ENCODE results near the gene FBXO22.
"Not testable (repeated sequence)": the region's sequence is repeated elsewhere in the genome, so short reads cannot be mapped to it uniquely, and the experiment has no call there.

The FBXO22 gene

DNA sequence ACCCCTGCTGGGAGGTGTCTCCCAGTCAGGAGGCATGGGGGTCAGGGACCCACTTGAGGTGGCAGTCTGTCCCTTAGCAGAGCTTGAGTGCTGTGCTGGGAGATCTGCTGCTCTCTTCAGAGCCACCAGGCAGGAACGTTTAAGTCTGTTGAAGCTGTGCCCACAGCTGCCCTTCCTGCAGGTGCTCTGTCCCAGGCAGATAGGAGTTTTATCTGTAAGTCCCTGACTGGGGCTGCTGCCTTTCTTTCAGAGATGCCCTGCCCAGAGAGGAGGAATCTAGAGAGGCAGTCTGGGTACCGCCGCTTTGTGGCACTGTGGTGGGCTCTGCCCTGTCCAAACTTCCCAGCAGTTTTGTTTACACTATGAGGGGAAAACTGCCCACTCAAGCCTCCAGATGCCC is 73.1 kb downstream of the FBXO22 start:
- DNase-seq (ENCODE audit: low read depth, low spot score): not testable (repeated sequence)

DNA sequence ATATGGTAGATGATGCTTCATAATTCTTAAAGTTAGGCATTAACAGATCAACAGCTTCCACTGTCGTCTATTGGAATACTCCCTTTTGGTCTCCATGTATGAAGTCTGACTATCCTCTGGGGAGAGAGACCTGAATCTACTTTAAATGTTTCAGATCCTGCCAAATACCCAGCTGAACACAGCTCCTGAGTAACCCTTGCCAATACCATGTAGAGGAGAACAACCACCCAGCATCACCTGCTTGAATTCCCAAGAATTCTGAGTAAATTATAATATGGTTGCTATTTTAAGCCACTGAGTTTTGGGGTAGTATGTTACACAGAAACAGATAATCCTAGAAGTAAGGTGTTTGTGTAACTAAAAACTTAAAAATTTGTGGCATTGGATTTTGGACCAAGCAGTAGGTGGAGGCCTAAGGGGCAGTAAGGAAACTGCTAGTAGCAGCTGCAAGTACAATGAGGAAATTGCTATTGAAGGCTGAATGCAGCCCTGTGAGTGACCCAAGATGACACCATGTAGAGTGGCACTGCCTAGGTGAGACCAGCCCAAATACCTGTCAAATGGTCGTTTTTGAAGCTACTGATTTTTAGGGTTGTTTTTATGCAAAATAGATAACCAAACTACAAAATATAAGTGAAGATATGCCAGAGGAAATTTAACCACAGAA is 77.6 kb downstream of the FBXO22 start:
- DNase-seq (ENCODE audit: low read depth, low spot score): no peak

DNA sequence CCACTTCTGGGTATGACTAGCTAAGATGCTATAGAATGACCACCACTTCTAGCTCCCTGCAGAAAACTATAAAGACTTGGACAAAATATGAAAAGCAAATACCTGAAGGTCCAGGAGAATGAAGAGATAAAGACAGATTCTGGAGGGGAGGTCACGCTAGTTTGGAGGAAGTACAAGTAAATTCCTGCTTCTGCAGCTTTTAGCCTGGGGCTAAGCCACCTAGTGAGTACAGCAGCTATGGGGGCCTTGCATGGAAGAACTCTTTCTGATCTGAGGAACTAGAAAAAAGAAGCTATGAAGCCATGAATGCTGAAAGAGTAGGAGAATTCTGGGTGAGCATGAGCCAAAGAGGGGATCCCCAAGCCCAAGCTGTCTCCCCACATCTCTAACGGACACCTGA is 78.8 kb downstream of the FBXO22 start:
- DNase-seq (ENCODE audit: low read depth, low spot score): no peak

DNA sequence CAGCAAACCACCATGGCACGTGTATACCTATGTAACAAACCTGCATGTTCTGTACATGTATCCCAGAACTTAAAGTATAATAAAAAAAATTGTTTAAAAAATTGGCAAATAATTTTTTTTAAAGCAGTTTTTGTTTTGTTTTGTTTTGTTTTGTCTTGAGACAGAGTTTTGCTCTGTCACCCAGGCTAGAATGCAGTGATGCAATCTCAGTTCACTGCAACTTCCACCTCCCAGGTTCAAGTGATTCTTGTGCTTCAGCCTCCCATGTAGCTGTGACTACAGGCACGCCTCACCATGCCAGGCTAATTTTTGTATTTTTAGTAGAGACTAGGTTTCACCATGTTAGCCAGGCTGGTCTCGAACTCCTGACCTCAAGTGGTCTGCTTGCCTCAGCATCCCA is 81.0 kb downstream of the FBXO22 start:
- DNase-seq (ENCODE audit: low read depth, low spot score): not testable (repeated sequence)

DNA sequence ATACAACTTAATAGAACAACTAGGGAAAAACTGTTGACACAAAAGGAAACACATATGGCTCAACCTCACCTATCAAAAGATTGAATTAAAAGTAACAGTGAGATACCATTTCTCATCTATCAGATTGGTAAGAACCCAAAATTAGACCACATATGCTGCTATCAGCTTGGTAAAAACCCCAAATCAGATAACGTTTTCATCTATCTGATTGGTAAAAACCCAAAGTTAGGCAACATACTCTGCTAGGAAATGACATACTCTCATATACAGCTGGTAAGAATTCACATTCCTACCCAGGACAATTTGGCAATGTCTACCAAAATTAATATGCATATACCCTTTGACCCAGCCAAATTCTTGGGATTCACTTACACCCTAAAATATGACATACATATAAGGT is 82.3 kb downstream of the FBXO22 start:
- no peak for DNase-seq (ENCODE audit: low read depth, low spot score)

DNA sequence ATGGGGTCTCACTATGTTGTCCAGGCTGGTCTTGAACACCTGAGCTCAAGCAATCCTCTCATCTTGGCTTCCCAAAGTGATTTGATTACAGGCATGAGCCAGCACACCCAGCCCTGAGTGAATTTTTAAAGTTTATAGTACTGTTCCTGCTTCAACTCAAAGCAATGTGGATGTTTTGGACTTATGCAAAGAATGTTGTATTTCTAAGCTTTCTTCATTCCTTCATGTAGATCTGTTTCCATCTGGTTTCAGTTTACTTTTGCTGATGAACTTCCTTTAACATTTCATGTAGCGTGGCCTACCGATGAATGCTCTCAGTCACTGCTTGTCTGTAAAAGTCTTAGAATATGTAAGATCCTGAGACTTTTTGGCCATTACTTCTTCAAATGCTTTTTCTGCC is 85.4 kb downstream of the FBXO22 start:
- DNase-seq (ENCODE audit: low read depth, low spot score): no peak

DNA sequence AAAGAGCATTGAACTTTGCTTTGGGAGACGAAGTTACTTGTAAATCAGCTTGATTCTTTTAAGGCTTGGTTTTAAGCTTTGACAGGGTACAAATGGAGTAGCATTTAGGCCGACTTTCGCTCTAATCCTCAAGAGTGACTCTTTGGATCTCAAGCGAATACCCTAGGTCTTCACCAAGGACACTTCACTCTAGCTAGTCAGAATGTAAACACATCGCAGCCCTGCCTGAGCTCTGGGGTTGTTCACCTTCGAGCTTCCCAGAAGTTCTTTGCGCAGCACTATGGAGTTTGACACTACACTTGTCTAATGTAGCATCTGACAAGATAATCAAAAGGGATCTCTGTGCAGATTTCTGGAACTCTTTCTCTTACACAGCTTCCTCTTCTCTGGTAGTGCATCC is 86.2 kb downstream of the FBXO22 start:
- no peak for DNase-seq (ENCODE audit: low read depth, low spot score)

Data from smooth muscle cell of the brain vasculature (primary cell).